GM12872 (cell line): ENCODE measurements around the gene CAP2.

Experiments used
- TF ChIP-seq, protein P1 (sequence below): IDR thresholded peaks from 3 replicates; pipeline ENCODE4 v1.5.1; 2011; ENCODE audit warnings: low read depth, mild to moderate bottlenecking, low read length, moderate library complexity; ENCODE audit not compliant: insufficient read depth

Gene CAP2

DNA sequence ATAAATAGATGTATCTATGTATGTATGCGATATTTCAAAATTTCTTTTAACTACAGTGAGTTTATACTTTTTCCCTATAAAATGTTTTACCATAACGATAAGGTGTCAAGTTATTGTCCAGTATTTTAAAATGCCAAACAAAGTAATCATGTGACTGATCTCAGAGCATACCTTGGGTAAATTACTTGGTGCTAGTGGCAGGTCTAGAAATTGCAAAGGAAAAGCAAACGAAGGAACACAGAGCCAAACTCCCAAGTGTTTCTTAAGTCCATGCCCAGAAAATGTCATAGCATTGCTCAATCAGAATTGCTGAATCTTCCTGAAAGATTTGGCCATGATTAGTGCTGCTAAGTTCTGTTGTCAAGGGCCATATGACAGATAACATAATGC, 77.5 kb downstream of the CAP2 start:
- TF ChIP-seq, protein P1, sequence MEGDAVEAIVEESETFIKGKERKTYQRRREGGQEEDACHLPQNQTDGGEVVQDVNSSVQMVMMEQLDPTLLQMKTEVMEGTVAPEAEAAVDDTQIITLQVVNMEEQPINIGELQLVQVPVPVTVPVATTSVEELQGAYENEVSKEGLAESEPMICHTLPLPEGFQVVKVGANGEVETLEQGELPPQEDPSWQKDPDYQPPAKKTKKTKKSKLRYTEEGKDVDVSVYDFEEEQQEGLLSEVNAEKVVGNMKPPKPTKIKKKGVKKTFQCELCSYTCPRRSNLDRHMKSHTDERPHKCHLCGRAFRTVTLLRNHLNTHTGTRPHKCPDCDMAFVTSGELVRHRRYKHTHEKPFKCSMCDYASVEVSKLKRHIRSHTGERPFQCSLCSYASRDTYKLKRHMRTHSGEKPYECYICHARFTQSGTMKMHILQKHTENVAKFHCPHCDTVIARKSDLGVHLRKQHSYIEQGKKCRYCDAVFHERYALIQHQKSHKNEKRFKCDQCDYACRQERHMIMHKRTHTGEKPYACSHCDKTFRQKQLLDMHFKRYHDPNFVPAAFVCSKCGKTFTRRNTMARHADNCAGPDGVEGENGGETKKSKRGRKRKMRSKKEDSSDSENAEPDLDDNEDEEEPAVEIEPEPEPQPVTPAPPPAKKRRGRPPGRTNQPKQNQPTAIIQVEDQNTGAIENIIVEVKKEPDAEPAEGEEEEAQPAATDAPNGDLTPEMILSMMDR, result no peak

DNA sequence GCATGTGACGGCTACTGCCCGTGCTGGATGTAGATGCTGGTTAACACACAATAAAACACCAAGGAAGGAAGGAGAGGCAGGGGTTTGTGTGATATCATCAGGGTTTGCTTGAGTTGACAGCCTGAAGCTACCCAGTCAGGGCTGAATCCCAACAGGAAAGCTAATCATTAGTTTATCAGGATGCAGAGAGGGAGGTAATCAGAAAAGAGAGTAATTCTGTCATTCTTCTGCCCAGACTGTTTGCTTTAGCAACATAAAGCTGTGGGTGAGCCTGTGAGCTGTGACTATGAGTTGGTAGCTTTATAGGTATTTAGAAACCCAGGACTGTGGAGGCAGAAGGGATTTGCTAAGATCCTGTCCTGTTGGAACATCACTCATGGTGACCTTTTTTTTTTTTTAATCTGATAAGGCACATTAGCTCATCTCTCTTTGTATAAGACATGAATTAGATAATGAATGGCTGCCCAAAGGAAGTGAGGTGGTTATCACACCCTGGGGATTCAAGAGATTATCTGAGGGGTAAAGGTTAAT, 79.3 kb downstream of the CAP2 start:
- TF ChIP-seq, protein P1, result no peak

DNA sequence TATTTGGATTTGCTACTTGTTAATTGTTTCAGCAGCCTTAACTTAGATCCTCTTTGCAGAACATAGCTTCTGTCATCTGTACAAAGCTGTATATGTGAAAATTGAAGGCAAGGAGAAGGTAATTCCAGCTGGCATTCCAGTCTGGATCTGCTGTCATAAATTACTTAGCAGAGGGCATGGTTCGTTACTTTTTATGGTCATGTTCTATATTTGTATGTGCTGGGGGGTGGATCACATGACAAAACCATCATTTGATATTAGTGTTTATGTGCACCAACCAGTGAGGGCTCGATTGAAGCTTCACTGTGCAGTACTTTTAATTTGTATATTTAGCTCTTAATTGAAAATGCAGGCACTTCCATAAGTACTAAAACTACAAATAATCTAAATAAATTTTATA, 80.2 kb downstream of the CAP2 start:
- TF ChIP-seq, protein P1, result no peak

DNA sequence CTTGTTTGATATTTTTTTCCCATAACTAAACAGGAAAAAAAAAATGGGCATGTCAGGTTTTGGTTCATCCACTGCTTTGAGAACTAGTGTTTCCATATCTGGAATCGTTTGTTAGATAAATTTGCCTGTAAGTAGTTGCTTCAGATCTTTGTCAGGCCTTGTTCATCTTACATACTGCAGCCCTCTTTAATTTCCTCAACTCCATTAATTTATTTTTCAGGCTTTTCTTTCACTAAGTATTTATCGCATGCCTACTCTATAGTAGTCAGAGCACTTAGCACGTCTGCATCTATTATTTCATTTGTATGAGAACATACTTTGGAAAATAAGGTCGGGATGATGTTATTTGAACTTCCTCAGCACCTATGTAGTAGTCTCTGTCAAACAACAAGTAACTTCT, 80.9 kb downstream of the CAP2 start:
- TF ChIP-seq, protein P1, result no peak

DNA sequence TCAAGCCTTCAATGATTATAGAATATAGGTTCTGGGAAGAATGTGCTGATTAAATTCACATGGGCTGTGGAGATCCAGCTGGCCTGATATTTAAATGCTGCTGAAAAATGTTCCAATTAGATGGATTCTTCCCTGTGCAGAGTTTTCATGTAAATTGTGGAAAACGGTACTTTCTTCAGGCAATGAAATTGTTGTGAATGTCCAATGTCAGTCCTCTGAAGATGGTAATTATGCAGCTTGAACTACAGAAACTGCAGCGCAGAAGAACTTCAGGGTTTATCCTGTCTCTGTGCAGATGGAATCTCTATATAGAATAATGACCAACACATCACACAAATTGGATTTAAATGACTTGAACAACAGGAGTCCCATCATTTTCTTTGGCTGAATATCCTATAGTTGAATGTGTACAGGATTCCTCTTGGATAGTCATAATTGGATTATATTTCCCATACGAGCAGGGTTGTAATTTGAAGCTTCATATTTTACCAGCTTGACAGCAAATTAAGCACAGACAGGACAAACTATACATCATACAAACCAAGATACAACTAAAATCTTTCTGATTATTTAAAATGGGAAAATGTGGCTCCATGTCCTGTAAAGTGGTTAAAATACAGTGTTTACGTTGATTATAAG, 82.3 kb downstream of the CAP2 start:
- TF ChIP-seq, protein P1, result no peak

DNA sequence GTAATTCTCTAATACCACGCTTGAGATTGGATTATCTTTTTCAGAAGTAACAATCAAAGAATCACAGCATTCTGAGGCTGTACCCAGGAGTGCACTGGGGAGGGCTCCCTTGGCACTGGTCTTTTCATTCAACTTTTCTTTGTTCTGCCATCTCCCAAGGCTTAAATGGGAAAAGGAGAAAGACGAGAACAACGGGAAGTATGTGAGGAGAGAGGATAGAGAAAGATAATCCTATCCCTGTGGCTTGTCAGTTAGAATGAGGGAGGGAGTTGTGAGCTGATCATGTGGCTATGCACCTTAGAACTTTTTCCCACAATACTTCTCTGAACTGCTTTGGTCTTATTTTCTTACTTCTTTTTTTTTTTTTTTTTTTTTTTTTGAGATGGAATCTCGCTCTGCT, 83.1 kb downstream of the CAP2 start:
- TF ChIP-seq, protein P1, result no peak

DNA sequence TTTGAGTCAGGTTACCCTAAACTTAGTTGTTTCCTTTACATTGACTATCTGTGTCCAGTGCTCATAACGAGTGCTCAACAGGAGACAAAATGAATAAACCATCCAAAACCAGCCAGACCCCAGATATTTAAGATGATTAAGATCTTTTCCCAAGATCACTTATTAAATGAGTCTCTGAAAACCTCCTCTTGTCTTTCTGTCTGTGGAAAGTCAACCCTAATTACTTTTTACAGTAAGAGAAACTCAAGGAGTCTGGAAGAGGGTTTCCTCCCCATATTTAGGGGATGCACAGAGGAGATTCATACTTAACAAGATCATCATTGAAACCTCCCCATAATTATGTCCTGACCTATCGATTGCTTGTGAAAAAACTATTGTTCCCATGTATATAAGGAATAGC, 84.0 kb downstream of the CAP2 start:
- TF ChIP-seq, protein P1, result no peak
